ENCODE measurements around the gene ANTXR1.
A peak's percentile ranks its signal among the peaks of the same experiment; 100 is the strongest.

The ANTXR1 gene

GRCh38 chr2:69077252-69077950 is 64.4 kb downstream of the ANTXR1 start:
- H3K4me1 ChIP-seq (ENCODE audit: control insufficient read depth, insufficient read depth, low read length) = peaks cover 34% of the 10 kb centered on the region
- no peaks in the 10 kb centered on the region for H3K9me3 ChIP-seq (replicated peaks; ENCODE audit: low read length)
- H3K9ac ChIP-seq (ENCODE audit: low read depth, low read length) = peak overlapping the region; percentile 24
- H3K36me3 ChIP-seq (ENCODE audit: insufficient read depth, low read length) = peaks cover 87% of the 10 kb centered on the region
- no peak overlapping the region for H3K4me3 ChIP-seq (ENCODE audit: low read length)
- H3K4me2 ChIP-seq (ENCODE audit: low read length) = no peak overlapping the region
- H3K27me3 ChIP-seq (ENCODE audit: control insufficient read depth, insufficient read depth, low read length) = no peaks in the 10 kb centered on the region

- Histone ChIP-seq H3K27me3 (ENCODE audit: control insufficient read depth, insufficient read depth, low read length) (no peaks in the 10 kb centered on the region), H3K4me3 (ENCODE audit: low read length) (no peak overlapping the region), H3K4me1 (ENCODE audit: control insufficient read depth, insufficient read depth, low read length) (peaks cover 39% of the 10 kb centered on the region), H3K9me3 (replicated peaks; ENCODE audit: low read length) (no peaks in the 10 kb centered on the region), H3K4me2 (ENCODE audit: low read length) (no peak overlapping the region), H3K36me3 (ENCODE audit: insufficient read depth, low read length) (peaks cover 88% of the 10 kb centered on the region), H3K9ac (ENCODE audit: low read depth, low read length) (no peak overlapping the region)
Measured at GRCh38 chr2:69080071-69080470, 67.1 kb downstream of the ANTXR1 start.

- no peak overlapping the region for H3K9ac ChIP-seq (ENCODE audit: low read depth, low read length)
- H3K4me2 ChIP-seq (ENCODE audit: low read length) = no peak overlapping the region
- H3K4me3 ChIP-seq (ENCODE audit: low read length) = no peak overlapping the region
- peaks cover 88% of the 10 kb centered on the region for H3K36me3 ChIP-seq (ENCODE audit: insufficient read depth, low read length)
- no peaks in the 10 kb centered on the region for H3K27me3 ChIP-seq (ENCODE audit: control insufficient read depth, insufficient read depth, low read length)
- H3K4me1 ChIP-seq (ENCODE audit: control insufficient read depth, insufficient read depth, low read length) = peaks cover 33% of the 10 kb centered on the region
- H3K9me3 ChIP-seq (replicated peaks; ENCODE audit: low read length) = no peaks in the 10 kb centered on the region
Measured at GRCh38 chr2:69081001-69081580, 68.1 kb downstream of the ANTXR1 start.

- H3K36me3 ChIP-seq (ENCODE audit: insufficient read depth, low read length) = peaks cover 88% of the 10 kb centered on the region
- H3K9me3 ChIP-seq (replicated peaks; ENCODE audit: low read length) = no peaks in the 10 kb centered on the region
- H3K4me3 ChIP-seq (ENCODE audit: low read length) = no peak overlapping the region
Measured at GRCh38 chr2:69081757-69082156, 68.8 kb downstream of the ANTXR1 start.

GRCh38 chr2:69082430-69082997 is 69.5 kb downstream of the ANTXR1 start:
- H3K27me3 ChIP-seq (ENCODE audit: control insufficient read depth, insufficient read depth, low read length) = no peaks in the 10 kb centered on the region
- H3K4me1 ChIP-seq (ENCODE audit: control insufficient read depth, insufficient read depth, low read length) = peaks cover 29% of the 10 kb centered on the region
- H3K4me2 ChIP-seq (ENCODE audit: low read length) = no peak overlapping the region
- peaks cover 88% of the 10 kb centered on the region for H3K36me3 ChIP-seq (ENCODE audit: insufficient read depth, low read length)
- H3K4me3 ChIP-seq (ENCODE audit: low read length) = no peak overlapping the region
- H3K9me3 ChIP-seq (replicated peaks; ENCODE audit: low read length) = no peaks in the 10 kb centered on the region
- H3K9ac ChIP-seq (ENCODE audit: low read depth, low read length) = no peak overlapping the region

More at GRCh38 chr2:69081757-69082156, 68.8 kb downstream of the ANTXR1 start:
- Histone ChIP-seq H3K4me1 (ENCODE audit: control insufficient read depth, insufficient read depth, low read length) (peaks cover 31% of the 10 kb centered on the region), H3K9ac (ENCODE audit: low read depth, low read length) (no peak overlapping the region), H3K27me3 (ENCODE audit: control insufficient read depth, insufficient read depth, low read length) (no peaks in the 10 kb centered on the region), H3K4me2 (ENCODE audit: low read length) (no peak overlapping the region)

- Histone ChIP-seq H3K36me3 (ENCODE audit: insufficient read depth, low read length) (peaks cover 85% of the 10 kb centered on the region), H3K4me3 (ENCODE audit: low read length) (no peak overlapping the region), H3K9me3 (replicated peaks; ENCODE audit: low read length) (no peaks in the 10 kb centered on the region), H3K4me1 (ENCODE audit: control insufficient read depth, insufficient read depth, low read length) (peaks cover 31% of the 10 kb centered on the region), H3K9ac (ENCODE audit: low read depth, low read length) (no peak overlapping the region), H3K4me2 (ENCODE audit: low read length) (no peak overlapping the region), H3K27me3 (ENCODE audit: control insufficient read depth, insufficient read depth, low read length) (no peaks in the 10 kb centered on the region)
Measured at GRCh38 chr2:69083235-69083748, 70.3 kb downstream of the ANTXR1 start.

- H3K9me3 ChIP-seq (replicated peaks; ENCODE audit: low read length) = no peaks in the 10 kb centered on the region
- H3K9ac ChIP-seq (ENCODE audit: low read depth, low read length) = no peak overlapping the region
- no peaks in the 10 kb centered on the region for H3K27me3 ChIP-seq (ENCODE audit: control insufficient read depth, insufficient read depth, low read length)
- H3K4me3 ChIP-seq (ENCODE audit: low read length) = no peak overlapping the region
- H3K4me2 ChIP-seq (ENCODE audit: low read length) = no peak overlapping the region
- peaks cover 31% of the 10 kb centered on the region for H3K4me1 ChIP-seq (ENCODE audit: control insufficient read depth, insufficient read depth, low read length)
- H3K36me3 ChIP-seq (ENCODE audit: insufficient read depth, low read length) = peaks cover 84% of the 10 kb centered on the region
Measured at GRCh38 chr2:69084492-69084891, 71.5 kb downstream of the ANTXR1 start.

GRCh38 chr2:69086466-69086865 is 73.5 kb downstream of the ANTXR1 start:
- Histone ChIP-seq H3K27me3 (ENCODE audit: control insufficient read depth, insufficient read depth, low read length) (no peaks in the 10 kb centered on the region), H3K9ac (ENCODE audit: low read depth, low read length) (no peak overlapping the region), H3K4me1 (ENCODE audit: control insufficient read depth, insufficient read depth, low read length) (peaks cover 31% of the 10 kb centered on the region), H3K4me3 (ENCODE audit: low read length) (no peak overlapping the region), H3K36me3 (ENCODE audit: insufficient read depth, low read length) (peaks cover 82% of the 10 kb centered on the region), H3K4me2 (ENCODE audit: low read length) (no peak overlapping the region), H3K9me3 (replicated peaks; ENCODE audit: low read length) (no peaks in the 10 kb centered on the region)

- Histone ChIP-seq H3K9ac (ENCODE audit: low read depth, low read length) (no peak overlapping the region), H3K4me1 (ENCODE audit: control insufficient read depth, insufficient read depth, low read length) (peaks cover 25% of the 10 kb centered on the region), H3K4me2 (ENCODE audit: low read length) (no peak overlapping the region), H3K9me3 (replicated peaks; ENCODE audit: low read length) (no peaks in the 10 kb centered on the region), H3K4me3 (ENCODE audit: low read length) (no peak overlapping the region), H3K27me3 (ENCODE audit: control insufficient read depth, insufficient read depth, low read length) (no peaks in the 10 kb centered on the region), H3K36me3 (ENCODE audit: insufficient read depth, low read length) (peaks cover 82% of the 10 kb centered on the region)
Measured at GRCh38 chr2:69087211-69087911, 74.4 kb downstream of the ANTXR1 start.

- Histone ChIP-seq H3K4me2 (ENCODE audit: low read length) (no peak overlapping the region), H3K9ac (ENCODE audit: low read depth, low read length) (no peak overlapping the region), H3K36me3 (ENCODE audit: insufficient read depth, low read length) (peaks cover 81% of the 10 kb centered on the region), H3K4me1 (ENCODE audit: control insufficient read depth, insufficient read depth, low read length) (peaks cover 24% of the 10 kb centered on the region), H3K9me3 (replicated peaks; ENCODE audit: low read length) (no peaks in the 10 kb centered on the region), H3K4me3 (ENCODE audit: low read length) (no peak overlapping the region), H3K27me3 (ENCODE audit: control insufficient read depth, insufficient read depth, low read length) (no peaks in the 10 kb centered on the region)
Measured at GRCh38 chr2:69087912-69088240, 74.9 kb downstream of the ANTXR1 start.

- no peak overlapping the region for H3K4me2 ChIP-seq (ENCODE audit: low read length)
- H3K4me3 ChIP-seq (ENCODE audit: low read length) = no peak overlapping the region
- no peaks in the 10 kb centered on the region for H3K9me3 ChIP-seq (replicated peaks; ENCODE audit: low read length)
- peaks cover 80% of the 10 kb centered on the region for H3K36me3 ChIP-seq (ENCODE audit: insufficient read depth, low read length)
- H3K4me1 ChIP-seq (ENCODE audit: control insufficient read depth, insufficient read depth, low read length) = peaks cover 18% of the 10 kb centered on the region
- no peak overlapping the region for H3K9ac ChIP-seq (ENCODE audit: low read depth, low read length)
- H3K27me3 ChIP-seq (ENCODE audit: control insufficient read depth, insufficient read depth, low read length) = no peaks in the 10 kb centered on the region
Measured at GRCh38 chr2:69088466-69088865, 75.5 kb downstream of the ANTXR1 start.

All from skeletal muscle satellite cell (primary cell).